AG20443 (cell line): ENCODE results near the gene GDNF.
A peak's percentile ranks its signal among the peaks of the same experiment; 100 is the strongest.

ENCODE experiments used
- DNase-seq: peaks from one replicate; pipeline ENCODE4 v3.0.0; 2012; ENCODE audit warnings: low spot score, mixed read lengths

The GDNF gene

GRCh38 chr5:37777432-37778130 is 62.3 kb downstream of the GDNF start:
- no peak for DNase-seq

- peak; percentile 90 for DNase-seq
Observed at GRCh38 chr5:37776826-37777225, 63.0 kb downstream of the GDNF start.

DNA sequence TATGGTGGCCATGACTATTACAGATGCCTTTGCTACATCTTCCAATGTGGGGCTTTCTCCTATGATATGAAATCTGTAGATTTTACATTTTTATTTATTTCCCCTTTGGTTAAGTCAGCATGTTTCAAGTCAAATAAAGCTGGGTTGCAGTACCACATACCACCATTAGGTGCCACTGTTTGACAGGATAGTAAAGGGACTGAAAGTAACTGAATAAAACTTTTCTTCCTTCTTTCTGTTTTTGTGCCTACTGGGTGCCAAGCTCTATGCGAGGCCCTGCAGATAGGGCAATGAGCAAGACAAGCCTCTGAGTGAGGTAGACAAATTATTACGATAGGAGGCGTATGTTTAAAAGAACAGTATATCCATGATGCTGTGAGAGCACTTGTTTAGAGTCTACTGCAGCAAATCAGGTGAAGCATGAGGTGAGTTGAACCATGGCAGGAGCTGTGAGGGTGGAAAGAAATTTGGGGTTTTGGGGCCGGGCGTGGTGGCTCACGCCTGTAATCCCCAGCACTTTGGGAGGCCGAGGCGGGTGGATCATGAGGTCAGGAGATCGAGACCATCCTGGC is 64.8 kb downstream of the GDNF start:
- DNase-seq = no peak

GRCh38 chr5:37773809-37774208 is 66.0 kb downstream of the GDNF start:
- DNase-seq = no peak

DNA sequence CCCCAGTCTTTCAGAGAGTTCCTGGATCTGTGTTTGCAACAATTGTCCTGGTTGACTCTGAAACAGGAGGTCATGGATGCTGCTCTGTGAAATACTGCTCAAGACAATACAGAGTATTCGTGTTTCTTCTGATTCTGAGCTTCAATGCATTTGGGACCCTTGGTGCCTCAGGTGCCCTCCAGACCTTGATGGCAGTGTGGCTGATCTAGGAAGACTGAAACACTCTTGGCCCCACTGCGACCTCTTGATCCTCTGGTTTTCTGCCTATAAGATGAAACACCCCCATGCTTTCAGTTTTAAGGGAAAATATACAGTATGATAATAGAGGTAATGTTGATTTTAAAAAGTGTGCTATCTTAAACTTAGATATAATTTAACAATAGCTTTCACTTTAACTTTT is 67.6 kb downstream of the GDNF start:
- no peak for DNase-seq

GRCh38 chr5:37771731-37772130 is 68.1 kb downstream of the GDNF start:
- DNase-seq = peak; percentile 89

- no peak for DNase-seq
Observed at GRCh38 chr5:37771203-37771611, 68.6 kb downstream of the GDNF start.

- DNase-seq = no peak
Observed at GRCh38 chr5:37770786-37771185, 69.1 kb downstream of the GDNF start.

GRCh38 chr5:37769840-37770239 is 70.0 kb downstream of the GDNF start:
- DNase-seq = no peak

- DNase-seq = no peak
Observed at GRCh38 chr5:37769108-37769507, 70.7 kb downstream of the GDNF start.

- DNase-seq = no peak
Observed at GRCh38 chr5:37768371-37768770, 71.5 kb downstream of the GDNF start.

- no peak for DNase-seq
Observed at GRCh38 chr5:37767961-37768360, 71.9 kb downstream of the GDNF start.

- no peak for DNase-seq
Observed at GRCh38 chr5:37767251-37767650, 72.6 kb downstream of the GDNF start.
